ENCODE data around the gene ABI1. TPM values are rescaled to one million over a fixed set of nuclear protein-coding genes. Genes with fewer than 3 reads are reported as not detected.

ABI1 gene
- total RNA-seq, 1 experiment from 2014 or later: 95.8 TPM

- H3K36me3 ChIP-seq (ENCODE audit: control insufficient read depth, insufficient read depth, low read length): no peaks in the 10 kb centered on the region
- TF ChIP-seq CTCF (IDR thresholded peaks at IDR 0.05; ENCODE audit: insufficient read depth in 1 of 2, low read depth in 1 of 2, low read length in 1 of 2, severe bottlenecking in 1 of 2, unreplicated experiment in 1 of 2): no peak
- no peaks in the 10 kb centered on the region; the same call in 1 of the 2 replicates for H3K27me3 ChIP-seq (replicated peaks; ENCODE audit: control insufficient read depth, insufficient read depth, low read length)
- H3K9me3 ChIP-seq: no peaks in the 10 kb centered on the region
- Mint-ChIP-seq H3K27ac (ENCODE audit: unreplicated experiment) (no peak overlapping the region), H3K4me3 (ENCODE audit: unreplicated experiment) (no peak overlapping the region), H3K36me3 (ENCODE audit: insufficient read depth, unreplicated experiment) (no peaks in the 10 kb centered on the region), H3K27me3 (ENCODE audit: insufficient read depth, unreplicated experiment) (peaks cover 5% of the 10 kb centered on the region), H3K9me3 (ENCODE audit: unreplicated experiment) (peaks cover 9% of the 10 kb centered on the region), H3K4me1 (ENCODE audit: low read depth, unreplicated experiment) (no peaks in the 10 kb centered on the region)
- intact Hi-C loops (cut with micrococcal nuclease; ENCODE audit: unreplicated experiment): no loop called here
- no peak for DNase-seq
- BruUV-seq (replicated peaks): no TSS peak
- H3K4me3 ChIP-seq (ENCODE audit: low read depth, low read length): no peak overlapping the region
- ChIA-PET POLR2A (no interaction called here), CTCF (interaction anchor here (0.6 kb wide), 1 partner anchor 28 kb away, joined by 3 read pairs; no protein-coding TSS in a partner anchor)
- H3K4me1 ChIP-seq: no peaks in the 10 kb centered on the region
Measured at GRCh38 chr10:26887611-26888215, 27.0 kb upstream of the ABI1 start.

GRCh38 chr10:26881600-26882331 lies 21.0 kb upstream of the ABI1 start:
- Histone ChIP-seq H3K36me3 (ENCODE audit: control insufficient read depth, insufficient read depth, low read length) (no peaks in the 10 kb centered on the region), H3K27me3 (replicated peaks; ENCODE audit: control insufficient read depth, insufficient read depth, low read length) (no peaks in the 10 kb centered on the region; the same call in 1 of the 2 replicates), H3K4me1 (no peaks in the 10 kb centered on the region), H3K4me3 (ENCODE audit: low read depth, low read length) (no peak overlapping the region), H3K9me3 (no peaks in the 10 kb centered on the region)
- H3K36me3 Mint-ChIP-seq (ENCODE audit: insufficient read depth, unreplicated experiment): no peaks in the 10 kb centered on the region
- H3K9me3 Mint-ChIP-seq (ENCODE audit: unreplicated experiment): no peaks in the 10 kb centered on the region
- no TSS peak for BruUV-seq (replicated peaks)
- TF ChIP-seq CTCF (IDR thresholded peaks at IDR 0.05; ENCODE audit: insufficient read depth in 1 of 2, low read depth in 1 of 2, low read length in 1 of 2, severe bottlenecking in 1 of 2, unreplicated experiment in 1 of 2): peak; percentile 82 to 90
- ChIA-PET CTCF (interaction anchor here (0.6 to 4.3 kb wide), 13 partner anchors 21 to 323 kb away, joined by 3 to 57 read pairs (median 4); partner anchors contain the start of gene ABI1), POLR2A (no interaction called here)
- peak in 1 of 2 experiments; percentile 59 for DNase-seq
- intact Hi-C loops (cut with micrococcal nuclease; ENCODE audit: unreplicated experiment): loop anchor here (1.0 to 5.0 kb wide), 6 partner anchors 20 to 546 kb away; no protein-coding TSS in a partner anchor
- H3K27ac Mint-ChIP-seq (ENCODE audit: unreplicated experiment): no peak overlapping the region
- peaks cover 7% of the 10 kb centered on the region for H3K27me3 Mint-ChIP-seq (ENCODE audit: insufficient read depth, unreplicated experiment)
- no peak overlapping the region for H3K4me3 Mint-ChIP-seq (ENCODE audit: unreplicated experiment)
- peaks cover 11% of the 10 kb centered on the region for H3K4me1 Mint-ChIP-seq (ENCODE audit: low read depth, unreplicated experiment)

- Mint-ChIP-seq H3K27ac (ENCODE audit: unreplicated experiment) (no peak overlapping the region), H3K36me3 (ENCODE audit: insufficient read depth, unreplicated experiment) (no peaks in the 10 kb centered on the region), H3K4me1 (ENCODE audit: low read depth, unreplicated experiment) (peaks cover 11% of the 10 kb centered on the region), H3K4me3 (ENCODE audit: unreplicated experiment) (no peak overlapping the region), H3K27me3 (ENCODE audit: insufficient read depth, unreplicated experiment) (peaks cover 6% of the 10 kb centered on the region), H3K9me3 (ENCODE audit: unreplicated experiment) (no peaks in the 10 kb centered on the region)
- H3K4me3 ChIP-seq (ENCODE audit: low read depth, low read length): no peak overlapping the region
- no peaks in the 10 kb centered on the region for H3K36me3 ChIP-seq (ENCODE audit: control insufficient read depth, insufficient read depth, low read length)
- POLR2A ChIA-PET: interaction anchor here (0.9 kb wide), 1 partner anchor 19 kb away, joined by 3 read pairs; the partner anchor contains the start of gene ABI1
- no peak for DNase-seq
- H3K9me3 ChIP-seq: no peaks in the 10 kb centered on the region
- intact Hi-C loops (cut with micrococcal nuclease; ENCODE audit: unreplicated experiment): loop anchor here (5.0 kb wide), 2 partner anchors 272 to 322 kb away; no protein-coding TSS in a partner anchor
- H3K27me3 ChIP-seq (replicated peaks; ENCODE audit: control insufficient read depth, insufficient read depth, low read length): no peaks in the 10 kb centered on the region; the same call in 1 of the 2 replicates
- no peak for TF ChIP-seq CTCF (IDR thresholded peaks at IDR 0.05; ENCODE audit: insufficient read depth in 1 of 2, low read depth in 1 of 2, low read length in 1 of 2, severe bottlenecking in 1 of 2, unreplicated experiment in 1 of 2)
- no peaks in the 10 kb centered on the region for H3K4me1 ChIP-seq
- no TSS peak for BruUV-seq (replicated peaks)
- CTCF ChIA-PET: interaction anchor here (1.2 kb wide), 1 partner anchor 154 kb away, joined by 5 read pairs; no protein-coding TSS in a partner anchor
Measured at GRCh38 chr10:26879744-26880143, 19.0 kb upstream of the ABI1 start.

All from Caco-2 (cell line).